ENCODE data around the gene CEMIP2. TPM values are rescaled to one million over a fixed set of nuclear protein-coding genes. Genes with fewer than 3 reads are reported as not detected.

CEMIP2 gene
- total RNA-seq, 1 donor from 2014 or later = 58.1 TPM

- Mint-ChIP-seq H3K9me3 (no peaks in the 10 kb centered on the region), H3K36me3 (no peaks in the 10 kb centered on the region), H3K27me3 (no peaks in the 10 kb centered on the region), H3K4me3 (no peak overlapping the region), H3K27ac (no peak overlapping the region), H3K4me1 (ENCODE audit: unreplicated experiment) (peaks cover 5% of the 10 kb centered on the region)
- no peak for TF ChIP-seq CTCF (conservative IDR thresholded peaks at IDR 0.05)
- DNase-seq (ENCODE audit: extremely low spot score, unreplicated experiment) = no peak
Measured at GRCh38 chr9:71644819-71645362, 123.4 kb downstream of the CEMIP2 start.

GRCh38 chr9:71643330-71643729 is 125.0 kb downstream of the CEMIP2 start:
- peaks cover 5% of the 10 kb centered on the region for H3K4me1 Mint-ChIP-seq (ENCODE audit: unreplicated experiment)
- no peak overlapping the region for H3K4me3 Mint-ChIP-seq
- no peaks in the 10 kb centered on the region for H3K27me3 Mint-ChIP-seq
- no peaks in the 10 kb centered on the region for H3K36me3 Mint-ChIP-seq
- no peak for TF ChIP-seq CTCF (conservative IDR thresholded peaks at IDR 0.05)
- no peak overlapping the region for H3K27ac Mint-ChIP-seq
- H3K9me3 Mint-ChIP-seq = no peaks in the 10 kb centered on the region
- no peak for DNase-seq (ENCODE audit: extremely low spot score, unreplicated experiment)

- H3K4me3 Mint-ChIP-seq = no peak overlapping the region
Measured at GRCh38 chr9:71642056-71642455, 126.3 kb downstream of the CEMIP2 start.

GRCh38 chr9:71638627-71639026 is 129.7 kb downstream of the CEMIP2 start:
- DNase-seq (ENCODE audit: extremely low spot score, unreplicated experiment) = no peak
- H3K9me3 Mint-ChIP-seq = no peaks in the 10 kb centered on the region
- no peaks in the 10 kb centered on the region for H3K27me3 Mint-ChIP-seq
- no peaks in the 10 kb centered on the region for H3K4me1 Mint-ChIP-seq (ENCODE audit: unreplicated experiment)
- H3K27ac Mint-ChIP-seq = no peak overlapping the region
- H3K4me3 Mint-ChIP-seq = no peak overlapping the region
- no peaks in the 10 kb centered on the region for H3K36me3 Mint-ChIP-seq
- TF ChIP-seq CTCF (conservative IDR thresholded peaks at IDR 0.05) = no peak

More at GRCh38 chr9:71642056-71642455, 126.3 kb downstream of the CEMIP2 start:
- no peaks in the 10 kb centered on the region for H3K36me3 Mint-ChIP-seq
- no peak overlapping the region for H3K27ac Mint-ChIP-seq
- H3K9me3 Mint-ChIP-seq = no peaks in the 10 kb centered on the region
- no peaks in the 10 kb centered on the region for H3K27me3 Mint-ChIP-seq
- DNase-seq (ENCODE audit: extremely low spot score, unreplicated experiment) = no peak
- TF ChIP-seq CTCF (conservative IDR thresholded peaks at IDR 0.05) = no peak
- peaks cover under 1% of the 10 kb centered on the region for H3K4me1 Mint-ChIP-seq (ENCODE audit: unreplicated experiment)

GRCh38 chr9:71637926-71638325 is 130.4 kb downstream of the CEMIP2 start:
- TF ChIP-seq CTCF (conservative IDR thresholded peaks at IDR 0.05) = no peak
- Mint-ChIP-seq H3K9me3 (no peaks in the 10 kb centered on the region), H3K36me3 (no peaks in the 10 kb centered on the region), H3K27ac (no peak overlapping the region), H3K4me3 (no peak overlapping the region), H3K27me3 (no peaks in the 10 kb centered on the region), H3K4me1 (ENCODE audit: unreplicated experiment) (no peaks in the 10 kb centered on the region)
- DNase-seq (ENCODE audit: extremely low spot score, unreplicated experiment) = no peak

- no peaks in the 10 kb centered on the region for H3K27me3 Mint-ChIP-seq
- H3K4me1 Mint-ChIP-seq (ENCODE audit: unreplicated experiment) = no peaks in the 10 kb centered on the region
- no peak for TF ChIP-seq CTCF (conservative IDR thresholded peaks at IDR 0.05)
- H3K4me3 Mint-ChIP-seq = no peak overlapping the region
- no peak for DNase-seq (ENCODE audit: extremely low spot score, unreplicated experiment)
- no peaks in the 10 kb centered on the region for H3K9me3 Mint-ChIP-seq
- H3K36me3 Mint-ChIP-seq = no peaks in the 10 kb centered on the region
- no peak overlapping the region for H3K27ac Mint-ChIP-seq
Measured at GRCh38 chr9:71637375-71637774, 130.9 kb downstream of the CEMIP2 start.

Measured in type B pancreatic cell (in vitro differentiated cells).